Activated CD8-positive, alpha-beta memory T cell treated with anti-CD3 and anti-CD28 coated beads, Interleukin-2, amount 10 ng/mL, durations not matched to agents 7 days and 5 days (primary cell): ENCODE results near the gene C11orf86. TPM values are rescaled to one million over a fixed set of nuclear protein-coding genes. Genes with fewer than 3 reads are reported as not detected.

ENCODE experiments used
- microRNA-seq: library from miRNA; unstranded; fragments of <30 nt; microRNA quantifications from one replicate; pipeline ENCODE4 v1.2.0, GENCODE V29; 2022
- total RNA-seq, 2 experiments: library from RNA; stranded (reverse); gene quantifications; one replicate each; pipeline ENCODE4 v1.2.3, GENCODE V29; 2021

The C11orf86 gene
- total RNA-seq, 2 experiments from 2014 or later: not detected

Small RNAs within 50 kb of the gene (microRNA-seq; reads per million reads assigned to microRNA genes)
- not detected for gene MIR3163

Other genes starting within 250 kb of the C11orf86 start
- gene SPTBN2, start 246.1 kb upstream of the C11orf86 start, total RNA-seq: under 1 TPM; 0.41 to 0.52 TPM
- gene RCE1, start 131.9 kb upstream of the C11orf86 start, total RNA-seq: 10 to 100 TPM; 24.1 to 25.7 TPM
- gene LRFN4, start 118.2 kb upstream of the C11orf86 start, total RNA-seq: 10 to 100 TPM; 29.0 to 29.8 TPM
- 10 to 100 TPM; 10.1 to 11.3 TPM for gene PC, start 16.9 kb upstream of the C11orf86 start, total RNA-seq
- gene SYT12, start 47.8 kb downstream of the C11orf86 start, total RNA-seq: not detected
- gene RHOD, start 81.5 kb downstream of the C11orf86 start, total RNA-seq: under 1 TPM; 0.52 to 0.79 TPM
- gene KDM2A, start 144.0 kb downstream of the C11orf86 start, total RNA-seq: 100 to 1,000 TPM in 1 of 2 experiments, 10 to 100 TPM in 1; 93.6 to 116 TPM